ENCODE measurements around the gene TSHZ3.

The TSHZ3 gene

GRCh38 chr19:31308781-31309180, 40.5 kb downstream of the TSHZ3 start:
- DNase-seq (ENCODE audit: low spot score in 2 of 2): no peak
- no peaks in the 10 kb centered on the region for H3K9me3 ChIP-seq
- H3K4me1 ChIP-seq: peaks cover 3% of the 10 kb centered on the region; the same call in 1 of the 2 replicates
- no peaks in the 10 kb centered on the region for H3K36me3 ChIP-seq (replicated peaks)
- H3K27me3 ChIP-seq (ENCODE audit: low read depth): no peaks in the 10 kb centered on the region
- in situ Hi-C loops (cut with MboI; ENCODE audit: low sequenced_read_pairs): no loop called here
- no peak overlapping the region for H3K4me3 ChIP-seq

GRCh38 chr19:31307071-31307669, 42.1 kb downstream of the TSHZ3 start:
- in situ Hi-C loops (cut with MboI; ENCODE audit: low sequenced_read_pairs): no loop called here
- Histone ChIP-seq H3K4me3 (no peak overlapping the region), H3K27me3 (ENCODE audit: low read depth) (no peaks in the 10 kb centered on the region), H3K36me3 (replicated peaks) (no peaks in the 10 kb centered on the region), H3K4me1 (no peaks in the 10 kb centered on the region), H3K9me3 (no peaks in the 10 kb centered on the region)
- no peak for DNase-seq (ENCODE audit: low spot score in 2 of 2)

- Histone ChIP-seq H3K27me3 (ENCODE audit: low read depth) (no peaks in the 10 kb centered on the region), H3K4me1 (no peaks in the 10 kb centered on the region), H3K9me3 (no peaks in the 10 kb centered on the region), H3K4me3 (no peak overlapping the region), H3K36me3 (replicated peaks) (no peaks in the 10 kb centered on the region)
- in situ Hi-C loops (cut with MboI; ENCODE audit: low sequenced_read_pairs): no loop called here
- no peak for DNase-seq (ENCODE audit: low spot score in 2 of 2)
Observed at GRCh38 chr19:31306006-31306753, 43.1 kb downstream of the TSHZ3 start.

- no peak for DNase-seq (ENCODE audit: low spot score in 2 of 2)
- in situ Hi-C loops (cut with MboI; ENCODE audit: low sequenced_read_pairs): no loop called here
- Histone ChIP-seq H3K9me3 (no peaks in the 10 kb centered on the region), H3K36me3 (replicated peaks) (no peaks in the 10 kb centered on the region), H3K27me3 (ENCODE audit: low read depth) (no peaks in the 10 kb centered on the region), H3K4me3 (no peak overlapping the region), H3K4me1 (no peaks in the 10 kb centered on the region)
Observed at GRCh38 chr19:31304831-31305312, 44.4 kb downstream of the TSHZ3 start.

GRCh38 chr19:31303262-31303815, 45.9 kb downstream of the TSHZ3 start:
- DNase-seq (ENCODE audit: low spot score in 2 of 2): no peak
- H3K36me3 ChIP-seq (replicated peaks): no peaks in the 10 kb centered on the region
- in situ Hi-C loops (cut with MboI; ENCODE audit: low sequenced_read_pairs): no loop called here
- no peaks in the 10 kb centered on the region for H3K9me3 ChIP-seq
- no peak overlapping the region for H3K4me3 ChIP-seq
- no peaks in the 10 kb centered on the region for H3K4me1 ChIP-seq
- no peaks in the 10 kb centered on the region for H3K27me3 ChIP-seq (ENCODE audit: low read depth)

- Histone ChIP-seq H3K36me3 (replicated peaks) (no peaks in the 10 kb centered on the region), H3K27me3 (ENCODE audit: low read depth) (no peaks in the 10 kb centered on the region), H3K9me3 (no peaks in the 10 kb centered on the region), H3K4me1 (no peaks in the 10 kb centered on the region), H3K4me3 (no peak overlapping the region)
- in situ Hi-C loops (cut with MboI; ENCODE audit: low sequenced_read_pairs): no loop called here
- no peak for DNase-seq (ENCODE audit: low spot score in 2 of 2)
Observed at GRCh38 chr19:31301306-31301980, 47.8 kb downstream of the TSHZ3 start.

GRCh38 chr19:31300422-31300821, 48.8 kb downstream of the TSHZ3 start:
- in situ Hi-C loops (cut with MboI; ENCODE audit: low sequenced_read_pairs): no loop called here

GRCh38 chr19:31299665-31300064, 49.6 kb downstream of the TSHZ3 start:
- DNase-seq (ENCODE audit: low spot score in 2 of 2): no peak
- H3K36me3 ChIP-seq (replicated peaks): no peaks in the 10 kb centered on the region
- in situ Hi-C loops (cut with MboI; ENCODE audit: low sequenced_read_pairs): no loop called here

More at GRCh38 chr19:31300422-31300821, 48.8 kb downstream of the TSHZ3 start:
- Histone ChIP-seq H3K4me1 (no peaks in the 10 kb centered on the region), H3K9me3 (no peaks in the 10 kb centered on the region), H3K27me3 (ENCODE audit: low read depth) (no peaks in the 10 kb centered on the region), H3K36me3 (replicated peaks) (no peaks in the 10 kb centered on the region), H3K4me3 (no peak overlapping the region)
- DNase-seq (ENCODE audit: low spot score in 2 of 2): no peak

GRCh38 chr19:31297991-31298390, 51.2 kb downstream of the TSHZ3 start:
- Histone ChIP-seq H3K9me3 (no peaks in the 10 kb centered on the region), H3K27me3 (ENCODE audit: low read depth) (no peaks in the 10 kb centered on the region), H3K4me1 (no peaks in the 10 kb centered on the region), H3K36me3 (replicated peaks) (no peaks in the 10 kb centered on the region), H3K4me3 (no peak overlapping the region)
- in situ Hi-C loops (cut with MboI; ENCODE audit: low sequenced_read_pairs): no loop called here
- no peak for DNase-seq (ENCODE audit: low spot score in 2 of 2)

More at GRCh38 chr19:31299665-31300064, 49.6 kb downstream of the TSHZ3 start:
- H3K4me3 ChIP-seq: no peak overlapping the region
- H3K9me3 ChIP-seq: no peaks in the 10 kb centered on the region
- H3K27me3 ChIP-seq (ENCODE audit: low read depth): no peaks in the 10 kb centered on the region
- H3K4me1 ChIP-seq: no peaks in the 10 kb centered on the region

- no peak for DNase-seq (ENCODE audit: low spot score in 2 of 2)
- in situ Hi-C loops (cut with MboI; ENCODE audit: low sequenced_read_pairs): no loop called here
Observed at GRCh38 chr19:31296741-31297390, 52.4 kb downstream of the TSHZ3 start.

GRCh38 chr19:31294189-31294588, 55.0 kb downstream of the TSHZ3 start:
- Histone ChIP-seq H3K4me3 (no peak overlapping the region), H3K27me3 (ENCODE audit: low read depth) (no peaks in the 10 kb centered on the region), H3K9me3 (no peaks in the 10 kb centered on the region), H3K36me3 (replicated peaks) (no peaks in the 10 kb centered on the region), H3K4me1 (no peaks in the 10 kb centered on the region)
- in situ Hi-C loops (cut with MboI; ENCODE audit: low sequenced_read_pairs): no loop called here
- DNase-seq (ENCODE audit: low spot score in 2 of 2): no peak

More at GRCh38 chr19:31296741-31297390, 52.4 kb downstream of the TSHZ3 start:
- no peaks in the 10 kb centered on the region for H3K27me3 ChIP-seq (ENCODE audit: low read depth)
- H3K9me3 ChIP-seq: no peaks in the 10 kb centered on the region
- H3K36me3 ChIP-seq (replicated peaks): no peaks in the 10 kb centered on the region
- H3K4me1 ChIP-seq: no peaks in the 10 kb centered on the region
- no peak overlapping the region for H3K4me3 ChIP-seq

- Histone ChIP-seq H3K27me3 (ENCODE audit: low read depth) (no peaks in the 10 kb centered on the region), H3K4me3 (no peak overlapping the region), H3K4me1 (no peaks in the 10 kb centered on the region), H3K9me3 (no peaks in the 10 kb centered on the region), H3K36me3 (replicated peaks) (no peaks in the 10 kb centered on the region)
- in situ Hi-C loops (cut with MboI; ENCODE audit: low sequenced_read_pairs): no loop called here
- DNase-seq (ENCODE audit: low spot score in 2 of 2): no peak
Observed at GRCh38 chr19:31292639-31293185, 56.5 kb downstream of the TSHZ3 start.

GRCh38 chr19:31290931-31291590, 58.2 kb downstream of the TSHZ3 start:
- Histone ChIP-seq H3K4me1 (no peaks in the 10 kb centered on the region), H3K27me3 (ENCODE audit: low read depth) (no peaks in the 10 kb centered on the region), H3K9me3 (no peaks in the 10 kb centered on the region), H3K36me3 (replicated peaks) (no peaks in the 10 kb centered on the region), H3K4me3 (no peak overlapping the region)
- no peak for DNase-seq (ENCODE audit: low spot score in 2 of 2)
- in situ Hi-C loops (cut with MboI; ENCODE audit: low sequenced_read_pairs): no loop called here

Measured in HAP-1 (cell line).